Endothelial cell of umbilical vein (primary cell): ENCODE results near the gene EIF5A2. TPM values are rescaled to one million over a fixed set of nuclear protein-coding genes. Genes with fewer than 3 reads are reported as not detected.

Experiments used
- BruUV-seq: library from RNA; stranded (reverse); fragments of 400-500 nt; replicated peaks from 2 replicates; lab custom pipeline; 2021; lab: Mats Ljungman, UMichigan
- CTCF ChIA-PET: fragments of 300-600, 350-600 bp; sonication (Branson Sonifier 250); formaldehyde crosslinking; loops from one replicate; lab custom pipeline; 2021; ENCODE audit warnings: antibody characterized with exemption, inconsistent platforms; lab: Charles Lee
- POLR2A ChIA-PET: fragments of 300-600, 350-600 bp; sonication (Branson Sonifier 250); formaldehyde crosslinking; loops from one replicate; lab custom pipeline; 2021; ENCODE audit warnings: antibody characterized with exemption, inconsistent platforms; lab: Charles Lee
- DNase-seq: peaks from one replicate; pipeline ENCODE4 v3.0.0-alpha.2; 2011; ENCODE audit warnings: low read depth, low spot score
- FAIRE-seq: peaks from 2 replicates; lab custom pipeline; 2011; peaks lifted over from hg19 to GRCh38; lab: Jason Lieb, UNC
- H2AFZ ChIP-seq: 2 replicates; pipeline ENCODE4 v1.6.0; 2012; ENCODE audit warnings: low read depth, low read length, control low read depth, inconsistent platforms
- H3K27ac ChIP-seq: 2 replicates; pipeline ENCODE4 v1.5.1; 2011; ENCODE audit warnings: low read depth, mild to moderate bottlenecking, control low read depth, low read length, moderate library complexity; ENCODE audit not compliant: insufficient read depth
- H3K27me3 ChIP-seq, 2 experiments: 2 replicates each; pipeline versions ENCODE4 v1.6.0 to v1.6.1; 2011; ENCODE audit warnings: low read length in 2 of 2, mixed read lengths in 1 of 2; ENCODE audit not compliant: control insufficient read depth in 2 of 2, insufficient read depth in 2 of 2
- H3K36me3 ChIP-seq, 2 experiments: 2 replicates in 1 of 2; 3 replicates in 1 of 2; pipeline ENCODE4 v1.5.1; 2011; ENCODE audit warnings: low read length in 2 of 2, mild to moderate bottlenecking in 1 of 2, moderate library complexity in 1 of 2; ENCODE audit not compliant: control insufficient read depth in 2 of 2, insufficient read depth in 2 of 2; ENCODE audit errors: extremely low read depth in 1 of 2
- H3K4me1 ChIP-seq: 3 replicates; pipeline ENCODE4 v1.5.1; 2011; ENCODE audit warnings: mild to moderate bottlenecking, low read length; ENCODE audit not compliant: control insufficient read depth, insufficient read depth; ENCODE audit errors: extremely low read depth
- H3K4me2 ChIP-seq: 2 replicates; pipeline ENCODE4 v1.6.1; 2011; ENCODE audit warnings: low read length, control low read depth, mixed read lengths; ENCODE audit not compliant: insufficient read depth
- H3K4me3 ChIP-seq, 3 experiments: fragments of 200-600 bp in 1 of 3; sonication (generic), shearing (Covaris generic) in 1 of 3; replicated peaks in 1 of 3; 2 replicates each; pipeline ENCODE4 v1.5.1; 2011 to 2016; ENCODE audit warnings: control low read depth in 3 of 3, low read length in 3 of 3, mild to moderate bottlenecking in 2 of 3, inconsistent platforms in 1 of 3, low read depth in 1 of 3, moderate library complexity in 1 of 3; ENCODE audit not compliant: insufficient read depth in 1 of 3
- H3K79me2 ChIP-seq: 2 replicates; pipeline ENCODE4 v1.6.0; 2012; ENCODE audit warnings: low read length, inconsistent platforms; ENCODE audit not compliant: control insufficient read depth, insufficient read depth
- H3K9ac ChIP-seq: replicated peaks from 2 replicates; pipeline ENCODE3; 2011; ENCODE audit warnings: low read length, control low read depth; ENCODE audit not compliant: insufficient read depth; ENCODE audit errors: extremely low read depth
- H3K9me1 ChIP-seq: replicated peaks from 3 replicates; pipeline ENCODE4 v1.6.0; 2011; ENCODE audit warnings: mild to moderate bottlenecking, low read length; ENCODE audit not compliant: control insufficient read depth, insufficient read depth; ENCODE audit errors: extremely low read depth
- H3K9me3 ChIP-seq: replicated peaks from 2 replicates; pipeline ENCODE4 v1.5.1; 2012; ENCODE audit warnings: low read length, inconsistent platforms; ENCODE audit not compliant: control insufficient read depth, insufficient read depth
- H4K20me1 ChIP-seq: replicated peaks from 2 replicates; pipeline ENCODE3; 2011; ENCODE audit warnings: mild to moderate bottlenecking, low read length; ENCODE audit not compliant: control insufficient read depth, insufficient read depth; ENCODE audit errors: extremely low read depth
- CTCF ChIP-seq, 2 donors: IDR thresholded peaks; 1 replicate in 1 of 2; 2 replicates in 1 of 2; pipeline ENCODE4 v1.5.1; 2011; ENCODE audit warnings: low read length in 2 of 2, mild to moderate bottlenecking in 2 of 2, moderate library complexity in 2 of 2, control low read depth in 1 of 2, inconsistent platforms in 1 of 2, low read depth in 1 of 2; ENCODE audit not compliant: insufficient read depth in 1 of 2; ENCODE audit errors: extremely low read depth in 1 of 2
- EZH2 ChIP-seq: IDR thresholded peaks from 2 replicates; pipeline ENCODE4 v1.6.1; 2012; ENCODE audit warnings: borderline replicate concordance, low read depth, mild to moderate bottlenecking, moderate library complexity, low read length, inconsistent platforms; ENCODE audit not compliant: severe bottlenecking
- FOS ChIP-seq: IDR thresholded peaks from 2 replicates; pipeline ENCODE4 v1.6.1; 2011; ENCODE audit warnings: mild to moderate bottlenecking, low read length, moderate library complexity, borderline replicate concordance; ENCODE audit not compliant: insufficient read depth
- GATA2 ChIP-seq: IDR thresholded peaks from 2 replicates; pipeline ENCODE4 v1.7.0; 2011; ENCODE audit warnings: low read depth, mild to moderate bottlenecking, moderate library complexity, mixed read lengths, low read length; ENCODE audit not compliant: insufficient read length, insufficient read depth
- MAX ChIP-seq: IDR thresholded peaks from 2 replicates; pipeline ENCODE4 v1.6.1; 2011; ENCODE audit not compliant: insufficient read depth, insufficient read length
- MYC ChIP-seq: IDR thresholded peaks from one replicate; pipeline ENCODE4 v1.6.1; 2011; ENCODE audit warnings: mild to moderate bottlenecking, low read depth, low read length
- POLR2A ChIP-seq: IDR thresholded peaks from 2 replicates; pipeline ENCODE4 v1.6.1; 2012; ENCODE audit warnings: low read depth, mild to moderate bottlenecking, control low read depth, low read length
- POLR2AphosphoS5 ChIP-seq: IDR thresholded peaks from 2 replicates; pipeline ENCODE4 v1.6.1; 2012; ENCODE audit warnings: low read depth, mild to moderate bottlenecking, control low read depth, low read length, moderate library complexity; ENCODE audit not compliant: insufficient read depth
- dilution Hi-C: fragments of 300-500 bp; cut with MboI; formaldehyde crosslinking; loops from one replicate; pipeline ENCODE4 v1.15.0; 2019; ENCODE audit warnings: low sequenced_read_pairs; ENCODE audit not compliant: extremely low pct_ligation_motif_present
- intact Hi-C: fragments of 100-400 bp; cut with micrococcal nuclease; formaldehyde crosslinking; loops from one replicate; pipeline ENCODE4 v1.10.0; 2022
- polyA plus RNA-seq, 4 experiments: library from polyadenylated mRNA; depleted of rRNA in 3 of 4; stranded (reverse) in 3 of 4; unstranded in 1 of 4; fragments of >200 nt; gene quantifications; 2 replicates each; pipeline versions ENCODE4 v1.2.1 to v1.2.3, GENCODE V29; 2011 to 2012; ENCODE audit warnings: missing spikeins in 1 of 4
- total RNA-seq: library from RNA; stranded (reverse); gene quantifications from 2 replicates; pipeline ENCODE4 v1.2.3, GENCODE V29; 2021

EIF5A2 gene
- total and polyA plus RNA-seq, 2 donors (not counting 3 experiments of a cell fraction or from before 2014, with no cell fraction given), result 3.7 to 10.9 TPM

- intact Hi-C loops, result no loop called here
- H3K9me3 ChIP-seq, result no peaks in the 10 kb centered on the region
Observed at GRCh38 chr3:170949211-170949610, 40.8 kb upstream of the EIF5A2 start.

More at GRCh38 chr3:170949211-170949610, 40.8 kb upstream of the EIF5A2 start:
- no TSS peak for BruUV-seq
- DNase-seq, result no peak
- Histone ChIP-seq H3K79me2 (no peaks in the 10 kb centered on the region), H3K9ac (no peak overlapping the region), H3K4me2 (no peak overlapping the region), H3K4me1 (no peaks in the 10 kb centered on the region), H3K27ac (no peak overlapping the region), H3K27me3 (peaks cover 2 to 11% of the 10 kb centered on the region in 2 experiments), H3K4me3 (no peak overlapping the region), H3K9me1 (no peaks in the 10 kb centered on the region), H4K20me1 (no peaks in the 10 kb centered on the region), H3K36me3 (no peaks in the 10 kb centered on the region), H2AFZ (no peak overlapping the region)
- dilution Hi-C loops, result no loop called here
- TF ChIP-seq FOS (no peak), MAX (no peak), EZH2 (no peak), POLR2A (no peak), POLR2AphosphoS5 (no peak), CTCF (IDR thresholded peaks at IDR 0.05; ENCODE audit: extremely low read depth in 1 of 2, insufficient read depth in 1 of 2, low read depth in 1 of 2, low read length in 2 of 2) (no peak), GATA2 (no peak), MYC (no peak)
- FAIRE-seq, result no peak
- ChIA-PET POLR2A (no interaction called here), CTCF (interaction anchor here (0.9 to 1.1 kb wide), 3 partner anchors 12 to 663 kb away, joined by 3 read pairs; no protein-coding TSS in a partner anchor)
